ENCODE results near the gene AGR2.
A peak's percentile ranks its signal among the peaks of the same experiment; 100 is the strongest.

Gene AGR2

DNA sequence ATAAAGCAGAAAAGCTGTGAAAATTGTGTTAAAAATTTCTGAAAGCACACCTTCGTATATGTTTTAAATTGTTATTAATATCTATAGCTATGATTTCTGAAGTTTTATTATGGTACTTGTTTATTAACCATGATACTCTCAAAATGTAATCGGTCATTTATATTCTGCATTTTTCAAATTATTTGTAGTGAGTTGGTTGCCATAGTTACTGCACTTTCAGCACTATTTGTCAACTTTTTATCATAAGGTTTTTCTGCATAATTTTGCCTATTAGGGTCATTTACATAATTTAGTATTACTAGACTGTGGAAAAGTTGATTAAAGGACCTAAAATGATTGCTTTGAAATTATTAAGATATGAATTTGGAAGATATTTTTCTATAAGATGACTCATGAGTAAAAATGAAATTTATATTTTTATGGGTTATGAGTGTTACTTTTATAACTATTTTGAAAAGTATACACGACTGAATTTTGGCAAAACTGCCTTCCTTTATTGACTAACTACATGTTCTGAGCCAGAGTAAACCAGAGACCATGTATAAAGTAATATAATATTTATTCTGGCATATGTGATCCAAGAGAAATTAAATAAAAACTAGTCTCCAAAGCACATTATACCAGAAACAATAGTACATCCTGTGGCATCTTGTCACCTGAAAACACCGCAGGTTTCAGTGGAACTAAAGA, 7.9 kb upstream of the AGR2 start:
- DNase-seq (ENCODE audit: low read depth) = no peak

GRCh38 chr7:16811551-16811950, 6.8 kb upstream of the AGR2 start:
- DNase-seq (ENCODE audit: low read depth) = peak; percentile 19

DNA sequence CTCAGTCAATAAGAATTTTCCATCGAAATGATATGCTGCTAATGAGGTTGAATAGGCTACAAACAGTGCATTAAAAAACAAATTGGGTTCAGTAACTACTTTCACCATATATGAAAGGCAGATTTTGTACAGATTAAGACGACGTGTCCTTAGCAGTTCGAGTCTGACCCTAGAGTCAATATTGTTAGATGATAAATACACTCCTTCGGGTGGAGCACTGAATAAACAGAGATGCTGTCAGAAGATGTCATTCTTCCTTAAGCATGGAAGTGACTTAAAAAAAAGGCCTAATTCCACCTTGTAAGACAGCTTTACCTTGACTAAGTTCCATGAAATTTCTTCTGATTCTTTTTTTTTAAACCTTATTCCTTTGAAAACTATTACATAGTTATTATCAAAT, 5.8 kb upstream of the AGR2 start:
- no peak for DNase-seq (ENCODE audit: low read depth)

GRCh38 chr7:16810112-16810511, 5.3 kb upstream of the AGR2 start:
- no peak for DNase-seq (ENCODE audit: low read depth)

DNA sequence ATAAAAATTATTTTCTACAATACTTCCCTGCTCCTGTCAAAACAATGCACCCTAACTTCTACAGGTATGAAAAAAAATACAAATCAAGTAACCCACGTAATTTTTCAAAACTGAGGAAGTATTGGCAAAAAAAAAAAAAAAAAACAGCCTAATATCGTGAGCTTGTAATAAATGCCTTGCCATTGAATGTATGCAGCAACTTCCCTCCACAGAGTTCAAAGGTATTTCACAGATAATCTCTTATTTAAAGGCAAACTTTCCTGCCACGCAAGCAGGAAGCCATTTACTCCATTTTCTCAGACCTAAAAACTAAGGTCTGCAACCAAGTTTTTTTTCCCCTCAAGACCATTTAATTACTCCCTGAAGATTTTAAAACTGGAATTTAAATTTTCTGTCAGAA, 642 bp upstream of the AGR2 start:
- DNase-seq (ENCODE audit: low read depth) = no peak

- DNase-seq (ENCODE audit: low read depth) = no peak
These were observed 722 bp downstream of the AGR2 start for GRCh38 chr7:16803881-16804673.

DNA sequence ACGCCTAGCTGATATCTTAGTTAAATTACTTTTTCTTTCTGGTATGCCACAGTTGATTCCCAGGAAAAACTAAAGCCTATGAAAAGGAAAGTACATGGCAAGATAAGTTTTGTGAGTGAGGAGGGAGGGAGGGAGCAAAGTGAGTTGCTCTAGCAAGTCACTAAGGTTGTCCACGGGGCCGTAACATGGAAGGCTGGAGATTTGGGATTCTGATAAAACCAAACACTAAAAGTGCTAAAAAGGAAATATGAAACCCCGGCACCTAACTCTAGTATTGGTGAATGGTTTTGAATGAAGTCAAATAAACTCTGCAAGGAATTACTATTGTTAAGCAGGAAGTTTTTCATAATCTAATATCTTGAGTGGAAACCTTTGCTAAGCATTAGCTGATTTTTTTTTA, 1.7 kb downstream of the AGR2 start:
- no peak for DNase-seq (ENCODE audit: low read depth)

DNA sequence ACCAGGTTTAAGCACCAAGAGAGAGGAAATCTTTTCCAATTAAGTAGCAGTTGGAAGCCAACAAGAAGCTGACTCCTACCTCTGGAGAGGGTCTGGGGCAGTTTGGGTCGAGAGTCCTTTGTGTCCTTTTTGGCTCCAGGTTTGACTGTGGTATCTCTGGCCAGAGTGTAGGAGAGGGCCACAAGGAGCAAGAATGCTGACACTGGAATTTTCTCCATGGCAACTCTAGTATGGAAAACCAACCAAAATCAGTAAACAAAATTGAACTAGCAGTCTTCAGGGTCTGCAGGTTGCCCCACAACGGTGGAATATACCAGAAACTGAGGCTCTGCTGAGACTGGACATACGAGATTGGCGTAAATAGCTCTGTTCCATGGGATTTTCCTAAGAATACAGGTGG, 3.2 kb downstream of the AGR2 start:
- DNase-seq (ENCODE audit: low read depth) = no peak

DNA sequence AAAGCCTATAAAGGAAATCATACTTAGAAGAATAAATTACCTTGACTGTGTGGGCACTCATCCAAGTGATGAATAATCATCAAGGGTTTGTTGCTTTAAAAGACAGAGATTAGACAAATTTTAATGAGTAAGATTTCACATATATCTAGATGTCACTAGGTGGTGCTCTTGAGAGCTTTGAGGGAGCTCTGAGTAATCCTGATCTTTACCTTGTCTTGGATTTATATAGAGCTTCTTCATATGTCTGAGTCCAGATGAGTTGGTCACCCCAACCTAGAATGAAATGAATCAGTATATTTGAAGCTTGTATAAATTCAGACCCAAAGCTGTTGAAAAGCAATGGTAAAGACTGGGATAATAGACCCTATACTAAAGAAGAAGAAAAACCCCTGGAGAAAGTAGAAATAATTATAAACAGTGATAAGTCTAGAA, 3.7 kb downstream of the AGR2 start:
- DNase-seq (ENCODE audit: low read depth) = peak; percentile 33

- DNase-seq (ENCODE audit: low read depth) = no peak
These were observed 9.2 kb downstream of the AGR2 start for GRCh38 chr7:16795624-16796023.

DNA sequence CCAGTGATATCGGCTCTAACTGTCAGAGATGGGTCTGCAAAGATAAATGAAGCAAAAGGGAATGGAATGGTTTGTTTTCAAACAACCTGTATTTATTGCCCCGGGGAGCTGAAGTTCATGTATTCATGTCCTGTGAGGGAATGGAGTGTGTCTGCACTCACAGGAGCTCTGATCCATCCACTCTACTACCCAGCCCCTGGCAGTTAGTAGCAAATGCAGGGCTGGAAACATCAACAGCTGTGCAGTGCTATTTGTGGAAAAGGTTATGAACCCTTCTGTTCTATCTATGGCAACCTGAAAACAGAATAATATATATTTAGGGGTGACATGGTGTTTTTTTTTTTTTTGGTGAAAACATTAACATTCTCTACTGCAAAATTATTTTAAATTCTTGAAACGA, 9.8 kb downstream of the AGR2 start:
- DNase-seq (ENCODE audit: low read depth) = no peak

GRCh38 chr7:16791905-16792698, 12.7 kb downstream of the AGR2 start:
- no peak for DNase-seq (ENCODE audit: low read depth)

GRCh38 chr7:16791071-16791470, 13.7 kb downstream of the AGR2 start:
- no peak for DNase-seq (ENCODE audit: low read depth)

DNA sequence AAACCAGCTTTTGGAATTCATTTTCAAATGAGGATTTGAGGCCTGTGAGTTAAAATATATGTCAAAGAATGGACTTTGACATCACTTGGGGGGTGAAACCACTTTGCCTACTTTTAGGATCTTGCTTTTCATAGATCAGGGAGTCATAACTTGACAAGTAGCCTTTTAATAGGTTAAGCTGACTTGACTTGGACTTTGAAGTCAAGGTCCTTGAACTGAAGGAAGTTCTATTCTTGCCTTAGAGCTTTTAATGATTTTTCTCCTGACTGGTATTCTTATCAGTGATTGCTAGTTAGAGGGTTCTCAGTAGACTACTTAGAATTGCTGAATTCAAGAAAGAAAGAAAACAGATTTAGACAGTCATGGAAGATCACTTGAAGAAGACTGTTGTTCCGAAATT, 17.7 kb downstream of the AGR2 start:
- no peak for DNase-seq (ENCODE audit: low read depth)

DNA sequence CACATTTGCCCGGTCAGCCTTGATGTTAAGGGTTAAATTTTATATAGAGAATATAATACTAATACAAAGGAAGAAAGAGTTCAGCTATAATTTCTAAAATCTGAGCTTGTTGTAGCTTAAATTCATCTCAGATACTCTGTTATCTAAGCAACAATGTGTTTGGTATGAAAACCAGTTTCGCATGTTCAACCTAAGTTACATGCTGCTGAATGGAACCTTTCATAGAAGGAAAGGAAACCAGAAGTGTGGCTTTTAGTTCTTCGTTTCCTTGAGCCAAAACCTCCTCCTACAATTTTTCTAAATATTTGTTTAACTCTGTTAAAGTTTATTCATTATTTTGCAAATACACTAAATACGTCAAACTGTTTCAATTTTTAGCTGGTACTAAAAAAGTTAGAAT, 18.5 kb downstream of the AGR2 start:
- no peak for DNase-seq (ENCODE audit: low read depth)

DNA sequence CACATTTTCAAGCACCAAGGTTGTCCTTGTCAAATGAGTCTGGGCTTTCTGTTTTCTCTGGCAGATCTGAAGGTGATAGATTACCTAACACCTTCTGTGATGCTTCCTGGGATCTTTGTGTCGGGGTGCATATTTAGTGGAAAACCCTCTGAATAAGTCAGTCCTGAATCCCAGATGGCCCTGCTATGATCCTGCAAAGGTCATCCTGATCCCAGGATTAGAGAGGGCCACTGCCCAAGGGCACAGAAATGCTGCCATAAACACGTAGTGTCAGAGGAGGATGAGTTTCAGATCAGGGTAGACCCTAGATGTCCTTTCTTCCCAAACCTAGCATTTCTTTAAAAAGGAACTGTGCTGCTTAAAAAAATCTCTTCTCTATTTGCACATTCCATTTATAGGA, 19.0 kb downstream of the AGR2 start:
- no peak for DNase-seq (ENCODE audit: low read depth)

DNA sequence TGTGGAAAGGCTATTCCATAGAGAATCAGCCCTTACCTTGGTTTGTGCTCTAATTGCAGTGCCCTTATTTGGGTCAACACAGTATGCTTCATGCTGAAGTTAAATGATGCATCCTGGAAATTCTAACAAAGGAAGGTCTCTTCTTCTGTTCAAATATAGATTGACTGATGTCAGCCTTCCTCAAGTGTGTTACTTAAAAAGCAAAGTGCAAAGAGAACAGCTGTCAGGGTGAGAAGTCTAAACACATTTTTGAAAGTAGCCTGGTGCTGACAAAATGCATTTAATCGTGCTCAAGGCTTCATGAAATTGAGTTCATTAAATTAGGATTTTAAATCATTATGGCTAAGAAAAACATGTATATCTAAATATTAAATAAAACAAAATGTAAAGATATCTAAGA, 19.5 kb downstream of the AGR2 start:
- no peak for DNase-seq (ENCODE audit: low read depth)

DNA sequence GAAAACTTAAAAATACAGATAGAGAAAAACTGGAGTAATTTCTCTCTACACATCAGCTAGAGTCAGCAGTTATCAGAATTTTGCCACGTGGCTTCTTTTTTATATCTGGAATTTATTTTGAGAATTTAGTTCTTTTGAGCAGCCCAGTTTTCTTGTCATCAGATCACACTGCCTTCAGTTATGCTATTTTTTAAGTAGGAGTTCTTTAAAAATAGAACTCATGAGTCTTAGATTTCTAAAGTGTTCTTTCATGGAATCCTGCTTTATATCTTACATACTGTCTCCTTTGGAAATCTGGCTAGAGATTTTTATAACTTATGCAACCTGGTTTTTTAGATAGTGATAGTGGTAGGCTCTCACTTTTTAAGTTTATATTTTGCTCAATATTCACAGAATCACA, 24.2 kb downstream of the AGR2 start:
- no peak for DNase-seq (ENCODE audit: low read depth)

GRCh38 chr7:16779051-16779450, 25.7 kb downstream of the AGR2 start:
- DNase-seq (ENCODE audit: low read depth) = no peak

- no peak for DNase-seq (ENCODE audit: low read depth)
These were observed 26.3 kb downstream of the AGR2 start for GRCh38 chr7:16778476-16778875.

GRCh38 chr7:16776053-16776452, 28.7 kb downstream of the AGR2 start:
- DNase-seq (ENCODE audit: low read depth) = no peak

DNA sequence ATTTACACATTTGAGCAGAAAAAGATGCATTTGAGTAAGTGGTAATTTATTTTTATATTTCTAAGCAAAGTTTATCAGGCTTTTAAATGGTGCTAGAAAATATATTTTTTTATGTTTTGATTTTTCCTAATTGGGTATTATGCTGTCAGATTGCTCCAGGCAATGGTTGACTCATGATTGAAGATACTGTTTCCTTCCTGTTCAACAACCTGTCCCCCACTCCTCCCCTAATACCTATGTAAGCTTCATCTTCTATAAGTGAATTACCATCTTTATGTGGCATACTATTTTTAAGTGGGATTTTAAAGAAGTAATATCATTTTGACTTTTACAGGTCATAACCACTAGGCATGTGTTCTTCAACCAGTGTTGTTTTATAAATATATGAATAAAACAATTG, 29.8 kb downstream of the AGR2 start:
- no peak for DNase-seq (ENCODE audit: low read depth)

- no peak for DNase-seq (ENCODE audit: low read depth)
These were observed 30.5 kb downstream of the AGR2 start for GRCh38 chr7:16774294-16774693.

Measured in fibroblast of gingiva (primary cell).